Fibroblast of gingiva (primary cell): ENCODE results near the gene KRT8.
"Not testable (repeated sequence)": the region's sequence is repeated elsewhere in the genome, so short reads cannot be mapped to it uniquely, and the experiment has no call there.

Source experiments
- DNase-seq: peaks from one replicate; pipeline ENCODE4 v3.0.0-alpha.2; 2011; ENCODE audit warnings: low read depth

KRT8 gene

DNA sequence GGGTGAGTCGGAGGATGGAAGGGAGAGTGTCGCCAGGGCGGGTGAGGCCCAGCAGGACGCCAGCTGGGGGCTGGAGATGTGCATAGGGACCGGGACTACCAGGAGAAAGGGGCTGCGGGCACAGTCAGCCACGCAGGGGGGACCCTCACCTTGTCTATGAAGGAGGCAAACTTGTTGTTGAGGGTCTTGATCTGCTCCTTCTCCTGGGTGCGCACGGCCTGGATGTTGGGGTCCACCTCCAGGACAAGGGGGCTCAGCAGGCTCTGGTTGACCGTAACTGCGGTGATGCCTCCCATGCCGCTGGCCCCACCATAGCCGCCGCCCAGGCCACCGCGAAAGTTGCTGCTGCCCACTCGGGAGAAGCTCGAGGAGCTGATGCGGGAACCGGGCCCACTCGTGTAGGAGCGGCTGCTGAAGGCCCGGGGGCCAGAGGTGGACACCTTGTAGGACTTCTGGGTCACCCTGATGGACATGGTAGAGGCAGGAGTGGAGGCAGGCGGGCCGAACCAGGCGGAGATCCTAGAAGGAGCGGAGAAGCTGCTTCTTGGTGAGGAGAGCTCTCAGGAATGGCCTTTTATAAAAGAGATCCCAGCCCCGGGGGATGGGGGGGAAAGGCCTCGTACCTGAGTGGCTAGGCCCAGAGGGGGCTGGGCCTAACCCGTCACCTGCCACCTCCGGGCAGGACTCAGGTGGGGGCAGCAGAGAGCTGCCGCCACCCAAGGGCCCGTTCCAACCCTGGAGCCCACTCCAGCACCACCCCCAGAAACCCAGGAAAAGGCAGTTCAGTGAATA, at the start of gene KRT8:
TSS of gene KRT8 (minus strand) at position 568 of the 792 bp plus-strand sequence. CDS start at position 473, 95 bp downstream.
- DNase-seq, result not testable (repeated sequence)

DNA sequence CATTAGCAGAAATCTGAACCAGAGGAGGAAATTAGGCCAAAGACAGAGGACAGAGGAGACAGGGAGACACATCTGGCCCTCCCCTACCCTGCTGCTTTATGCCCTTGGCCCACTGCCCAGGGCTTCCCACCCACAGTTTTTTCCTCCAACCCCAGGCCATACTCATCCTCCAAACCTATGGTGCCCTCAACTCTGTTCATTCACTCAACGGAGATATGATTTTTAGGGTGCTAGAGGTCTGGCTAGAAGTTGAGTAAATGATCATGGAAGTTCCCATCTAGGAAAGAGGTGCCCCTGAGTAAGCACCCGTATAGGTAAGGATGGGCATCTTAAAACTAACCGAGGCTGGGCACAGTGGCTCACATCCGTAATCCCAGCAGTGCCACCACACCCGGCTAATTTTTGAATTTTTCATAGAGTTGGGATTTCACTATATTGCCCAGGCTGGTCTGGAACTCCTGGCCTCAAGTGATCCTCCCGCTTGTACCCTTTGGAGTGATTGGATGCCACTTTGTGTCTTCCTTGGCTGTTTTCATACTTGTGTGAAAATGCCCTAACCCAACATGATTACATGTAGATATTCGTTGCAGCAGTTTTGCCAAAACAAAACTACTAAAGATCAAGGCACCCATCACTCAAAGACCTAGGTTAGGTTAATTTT, 48.4 kb upstream of the KRT8 start:
- DNase-seq, result no peak

GRCh38 chr12:52952076-52952801, 47.4 kb upstream of the KRT8 start:
- no peak for DNase-seq

GRCh38 chr12:52951640-52952039, 46.8 kb upstream of the KRT8 start:
- no peak for DNase-seq

GRCh38 chr12:52951126-52951525, 46.2 kb upstream of the KRT8 start:
- DNase-seq, result no peak

GRCh38 chr12:52950553-52950952, 45.7 kb upstream of the KRT8 start:
- no peak for DNase-seq

- DNase-seq, result no peak
These were observed 44.8 kb upstream of the KRT8 start for GRCh38 chr12:52949413-52950331.

DNA sequence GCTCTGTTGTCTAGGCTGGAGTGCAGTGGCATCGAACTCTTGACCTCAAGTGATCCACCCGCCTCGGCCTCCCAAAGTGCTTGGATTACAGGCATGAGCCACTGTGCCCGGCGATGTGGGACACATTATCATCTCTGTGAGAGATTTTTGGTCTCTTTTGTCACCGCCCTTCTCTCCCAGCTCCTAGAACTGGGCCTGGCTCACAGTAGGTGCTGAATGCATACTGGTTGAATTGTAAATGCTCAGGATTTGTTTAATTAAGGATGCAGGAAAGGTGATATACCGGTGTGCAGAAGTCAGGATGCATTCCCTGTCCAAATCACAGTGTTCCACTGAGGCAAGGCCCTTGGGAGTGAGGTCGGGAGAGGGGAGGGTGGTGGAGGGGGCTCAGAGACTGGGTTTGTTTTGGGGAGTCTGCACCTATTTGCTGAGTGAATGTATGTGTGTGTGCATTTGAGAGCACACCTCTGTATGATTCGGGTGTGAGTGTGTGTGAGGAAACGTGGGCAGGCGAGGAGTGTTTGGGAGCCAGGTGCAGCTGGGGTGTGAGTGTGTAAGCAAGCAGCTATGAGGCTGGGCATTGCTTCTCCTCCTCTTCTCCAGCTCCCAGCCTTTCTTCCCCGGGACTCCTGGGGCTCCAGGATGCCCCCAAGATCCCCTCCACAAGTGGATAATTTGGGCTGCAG, 43.0 kb upstream of the KRT8 start:
- DNase-seq, result no peak

DNA sequence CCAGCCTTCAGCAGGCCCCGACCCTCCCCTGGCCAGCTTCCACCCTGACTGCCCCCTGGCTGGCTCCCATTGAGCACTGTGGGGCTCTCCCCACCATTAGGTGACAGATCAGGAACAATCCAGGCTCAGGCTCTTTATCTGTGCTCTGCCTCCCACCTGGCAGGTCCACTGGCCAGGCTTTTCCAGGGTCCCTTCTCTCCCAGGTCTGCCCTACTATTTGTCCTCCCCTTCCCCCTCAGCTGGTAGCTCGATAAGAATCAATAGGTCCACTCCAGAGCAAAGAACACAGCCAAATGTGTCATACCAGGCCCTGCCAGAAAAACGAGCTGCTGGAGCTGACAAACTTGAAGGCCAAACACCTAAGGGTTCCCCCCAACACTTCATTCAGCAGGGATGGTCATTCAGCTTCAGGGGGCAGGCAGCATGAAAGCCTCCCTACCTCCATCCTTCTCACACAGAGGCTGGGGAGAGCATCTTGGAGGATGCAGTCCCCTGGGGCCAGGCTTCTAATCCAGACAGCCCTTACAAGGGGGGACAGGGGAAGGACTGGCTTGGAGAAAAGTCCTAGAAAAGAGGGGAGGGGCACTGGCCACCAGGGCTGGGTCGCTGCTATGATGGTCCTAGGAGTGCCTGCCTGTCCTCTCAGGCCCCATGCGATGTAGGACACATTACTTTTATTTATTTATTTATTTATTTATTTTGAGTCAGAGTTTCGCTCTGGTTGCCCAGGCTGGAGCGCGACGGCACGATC, 42.1 kb upstream of the KRT8 start:
- DNase-seq, result no peak

GRCh38 chr12:52946334-52946733, 41.5 kb upstream of the KRT8 start:
- DNase-seq, result no peak

DNA sequence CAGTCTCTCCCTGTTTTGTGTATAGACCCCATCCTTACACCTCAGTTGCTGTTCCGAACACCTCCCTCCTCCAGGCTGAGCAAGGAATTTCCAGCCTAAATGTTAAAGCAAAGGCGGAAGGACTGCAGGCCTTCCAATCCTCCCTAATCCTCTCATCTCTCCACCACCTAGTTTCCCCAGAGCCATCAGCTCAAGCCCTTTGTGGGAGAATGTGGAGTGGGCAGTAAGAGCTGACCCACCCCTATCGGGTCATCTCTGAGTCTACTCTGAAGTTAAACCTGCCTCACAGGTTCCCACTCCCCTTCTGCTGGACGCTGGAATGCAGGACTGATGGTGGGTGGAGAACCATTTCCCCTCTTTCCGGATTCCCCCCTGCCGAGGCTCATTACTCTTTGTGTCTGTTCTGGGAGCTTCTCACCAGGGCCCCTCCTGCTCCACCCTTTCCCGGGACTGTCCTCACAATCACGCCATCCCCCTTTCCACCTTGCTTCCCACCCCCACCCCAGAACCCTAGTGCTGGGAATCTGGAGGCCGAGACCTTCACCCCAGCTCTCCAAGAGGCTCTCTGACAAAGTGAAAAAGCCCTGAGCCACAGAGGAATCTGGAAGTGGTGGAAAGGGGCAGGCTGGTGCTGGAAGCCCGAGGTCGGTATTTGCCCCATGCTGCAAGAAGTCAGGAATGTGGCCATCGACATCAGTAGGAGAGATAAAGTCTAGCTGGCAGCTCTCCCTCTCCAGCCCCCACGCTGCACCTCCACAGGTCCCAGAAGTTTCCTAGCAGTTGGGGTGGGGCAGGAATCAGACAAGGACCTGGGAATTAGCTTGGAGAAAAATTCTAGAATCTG, 40.7 kb upstream of the KRT8 start:
- no peak for DNase-seq

DNA sequence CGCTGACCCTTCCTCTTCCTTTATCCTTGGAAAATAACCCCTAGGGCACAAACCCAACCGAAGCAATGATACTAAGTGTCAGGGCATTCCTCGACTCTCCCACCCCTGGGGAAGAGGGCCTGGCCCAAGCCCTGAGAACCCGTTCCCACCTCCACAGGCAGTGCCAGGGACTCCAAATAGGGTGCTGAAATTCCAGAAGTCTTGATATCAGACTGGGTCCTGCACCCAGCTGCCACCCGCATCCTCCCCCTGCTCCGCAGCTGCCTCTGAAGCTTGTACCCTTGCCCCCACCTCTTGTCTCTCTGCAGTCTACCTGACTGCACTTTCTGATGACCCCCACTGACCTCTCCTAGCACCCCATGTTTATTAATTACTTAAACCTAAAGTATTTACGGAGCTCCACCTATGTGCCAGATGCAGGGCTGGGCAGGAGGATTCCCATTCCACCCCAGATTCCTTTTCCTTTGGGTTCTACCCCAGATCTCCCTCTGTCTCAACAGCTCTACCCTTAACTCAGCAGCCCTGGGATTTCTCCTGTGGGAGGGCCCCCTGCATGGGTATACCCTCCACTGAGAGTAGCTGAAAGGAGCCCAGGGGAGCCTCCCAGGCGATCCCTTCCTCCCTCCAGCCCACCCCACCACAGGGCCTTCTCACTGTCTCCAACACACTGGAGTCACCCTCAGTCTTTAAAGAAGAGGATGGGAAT, 40.0 kb upstream of the KRT8 start:
- DNase-seq, result no peak

DNA sequence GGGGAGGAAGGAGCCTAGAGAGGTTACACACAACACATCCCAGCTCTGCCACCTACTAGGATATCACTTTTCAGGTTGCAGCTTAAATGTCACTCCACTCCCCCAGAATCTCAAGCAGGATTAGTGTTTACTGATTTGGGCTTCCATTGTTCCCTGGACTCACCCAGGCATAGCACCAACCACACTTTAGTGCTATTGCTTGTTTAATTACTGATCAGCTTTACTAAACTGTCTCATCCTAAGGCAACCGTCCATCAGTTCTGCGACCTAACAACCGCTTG, 38.0 kb upstream of the KRT8 start:
- no peak for DNase-seq

GRCh38 chr12:52942066-52942900, 37.4 kb upstream of the KRT8 start:
- no peak for DNase-seq

DNA sequence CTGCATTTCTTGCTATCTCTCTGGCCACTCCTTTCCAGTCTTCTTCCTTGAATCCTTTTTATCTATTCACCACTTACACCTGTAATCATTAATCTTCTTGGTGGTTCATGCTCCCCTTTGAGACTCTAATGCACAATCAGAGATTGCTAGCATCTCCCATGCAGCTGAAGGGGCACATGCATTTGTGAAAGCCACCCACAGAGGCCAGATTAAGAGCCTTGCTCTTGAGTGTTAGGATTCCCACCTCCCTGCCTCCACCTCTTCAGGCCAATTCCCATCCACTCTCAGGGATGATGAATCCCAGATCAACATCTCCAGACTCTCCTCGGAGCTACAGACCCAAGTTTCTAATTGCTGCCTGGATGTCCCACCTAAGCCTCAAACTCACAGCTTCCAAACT, 24.7 kb upstream of the KRT8 start:
- DNase-seq, result no peak

GRCh38 chr12:52927964-52928363, 23.1 kb upstream of the KRT8 start:
- no peak for DNase-seq

DNA sequence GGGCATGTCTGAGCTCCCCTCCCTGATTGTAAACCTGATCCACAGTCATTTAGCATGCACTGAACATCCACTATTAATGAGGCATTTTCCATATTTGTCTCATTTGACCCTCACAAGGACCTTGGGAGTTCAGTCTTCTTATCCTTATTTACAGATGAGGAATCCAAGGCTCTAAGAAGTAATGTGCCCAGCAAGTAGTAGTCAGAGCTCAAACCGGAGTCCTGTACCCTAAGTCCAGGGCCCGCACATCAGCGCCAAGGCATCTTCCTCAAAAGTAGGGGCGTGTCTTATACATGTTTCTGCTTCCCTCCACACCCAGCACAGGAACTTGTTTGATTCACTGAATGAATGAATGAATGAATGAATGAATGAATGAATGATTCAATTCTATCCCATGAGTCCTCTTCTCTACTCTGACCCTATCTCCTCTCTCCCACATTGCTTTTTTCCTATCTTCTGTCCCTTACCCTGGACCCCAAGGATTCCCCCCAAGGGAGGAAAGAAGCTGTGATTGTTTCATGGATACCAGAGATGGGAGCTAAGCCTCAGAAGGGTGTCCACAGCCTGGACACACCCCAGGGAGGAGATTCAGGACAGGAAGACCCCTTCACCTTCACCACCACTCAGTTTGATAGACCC, 21.8 kb upstream of the KRT8 start:
- no peak for DNase-seq
